ENCODE results near the gene AFF3.

AFF3 gene

DNA sequence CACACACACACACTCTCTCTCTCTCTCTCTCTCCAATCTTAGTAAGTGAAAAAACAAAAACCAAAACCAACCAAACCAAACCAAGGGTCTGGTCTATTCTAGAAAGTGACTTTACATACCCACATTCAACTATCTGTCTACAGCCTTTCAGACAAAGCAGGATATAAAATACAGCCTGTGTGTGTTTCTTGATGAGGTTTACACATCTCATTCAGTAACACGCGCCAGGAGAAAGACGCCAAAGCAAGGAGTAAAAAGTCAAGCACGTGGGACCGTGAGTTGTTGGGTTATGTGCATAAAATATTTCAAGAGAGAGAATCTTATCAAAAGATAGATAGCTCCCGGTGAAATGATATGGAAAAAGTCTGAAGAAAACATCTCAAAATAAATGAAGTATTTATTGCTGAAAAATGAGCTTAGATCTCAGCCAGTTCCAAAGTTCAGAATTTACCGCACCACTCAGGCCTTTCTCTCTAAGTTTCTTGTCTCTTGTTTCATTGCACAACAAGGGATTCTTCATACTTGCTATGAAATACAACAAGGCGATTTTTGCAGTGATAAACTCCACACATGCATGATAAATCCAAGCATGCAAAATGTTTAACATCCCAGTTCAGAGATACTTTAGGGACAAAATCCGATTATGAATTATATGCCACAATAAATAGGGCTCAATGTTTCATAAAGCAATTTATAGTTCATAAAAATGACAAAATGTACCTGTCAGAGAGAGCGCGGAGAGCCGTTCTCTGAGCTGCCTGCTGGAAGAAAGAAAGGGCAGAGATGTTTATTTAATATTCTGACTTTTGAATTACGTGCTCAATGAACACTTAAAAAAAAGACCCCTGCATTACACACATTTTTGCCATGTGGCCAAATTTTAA, 493.2 kb downstream of the AFF3 start:
- no peak for DNase-seq

DNA sequence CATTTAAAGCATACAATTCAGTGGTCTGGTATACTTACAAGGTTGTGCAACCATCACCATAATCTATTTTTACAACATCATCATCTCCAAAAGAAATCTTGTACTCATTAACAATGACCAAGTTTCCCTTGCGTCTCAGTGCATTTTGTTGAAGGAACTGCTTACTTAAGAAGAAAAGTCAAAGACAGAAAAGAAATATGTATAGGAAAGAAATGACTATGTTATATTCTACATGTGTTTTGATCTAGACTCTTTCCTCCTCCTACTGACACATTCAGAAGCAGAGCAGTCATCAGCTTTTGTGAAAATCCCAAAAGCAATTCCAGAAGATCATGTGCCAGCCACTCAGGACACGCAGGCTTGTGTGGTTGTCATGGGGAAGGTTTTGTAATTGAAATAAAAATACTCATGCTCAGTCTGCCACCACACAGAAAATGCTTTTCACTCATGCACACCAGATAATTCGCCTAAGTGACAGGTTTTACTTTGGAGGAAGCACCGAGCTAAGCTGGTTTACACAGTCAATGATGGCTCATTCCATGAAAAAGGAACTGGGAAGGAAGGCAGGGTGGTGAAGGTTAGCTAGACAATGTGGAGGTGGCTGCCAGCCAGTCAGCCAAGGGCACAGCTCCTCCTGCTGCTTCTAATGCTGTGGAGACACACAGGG, 494.1 kb downstream of the AFF3 start:
- DNase-seq, result peak; percentile 41

DNA sequence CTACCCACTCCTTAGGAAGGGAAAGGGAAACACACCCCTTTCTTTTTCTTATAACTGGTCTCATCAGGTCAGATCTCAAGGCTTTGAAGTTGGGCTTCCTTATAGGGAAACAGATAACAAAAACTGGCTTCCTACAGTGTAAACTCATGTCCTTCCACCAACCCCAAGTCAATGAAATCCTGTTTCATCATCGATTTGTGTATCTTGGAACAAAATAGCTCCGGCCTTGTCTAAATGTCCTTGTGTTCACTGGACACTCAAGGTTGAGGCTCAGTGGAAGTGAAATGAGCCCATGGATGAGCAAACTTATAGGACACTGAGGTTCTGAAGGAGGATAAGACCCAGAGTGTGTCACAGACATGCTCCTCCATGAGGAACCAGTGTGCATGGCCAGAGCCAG, 496.4 kb downstream of the AFF3 start:
- DNase-seq, result no peak

DNA sequence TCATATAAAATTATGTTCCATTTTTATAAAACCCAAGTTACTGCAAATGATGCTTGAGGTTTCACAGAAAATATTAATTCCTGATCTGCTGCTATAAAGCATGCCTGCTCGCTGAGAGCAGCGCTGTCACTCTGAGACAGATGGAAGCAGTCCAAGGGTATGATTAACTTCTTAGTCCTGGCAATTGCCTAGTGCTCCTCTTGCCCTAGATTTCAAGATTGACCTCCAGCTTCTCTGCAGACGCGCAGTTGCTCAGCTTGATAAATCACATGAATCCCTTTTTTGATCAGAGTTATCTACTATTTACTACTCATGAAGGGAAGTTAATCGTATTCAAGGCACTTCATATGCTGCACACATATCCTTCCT, 498.0 kb downstream of the AFF3 start:
- DNase-seq, result no peak

DNA sequence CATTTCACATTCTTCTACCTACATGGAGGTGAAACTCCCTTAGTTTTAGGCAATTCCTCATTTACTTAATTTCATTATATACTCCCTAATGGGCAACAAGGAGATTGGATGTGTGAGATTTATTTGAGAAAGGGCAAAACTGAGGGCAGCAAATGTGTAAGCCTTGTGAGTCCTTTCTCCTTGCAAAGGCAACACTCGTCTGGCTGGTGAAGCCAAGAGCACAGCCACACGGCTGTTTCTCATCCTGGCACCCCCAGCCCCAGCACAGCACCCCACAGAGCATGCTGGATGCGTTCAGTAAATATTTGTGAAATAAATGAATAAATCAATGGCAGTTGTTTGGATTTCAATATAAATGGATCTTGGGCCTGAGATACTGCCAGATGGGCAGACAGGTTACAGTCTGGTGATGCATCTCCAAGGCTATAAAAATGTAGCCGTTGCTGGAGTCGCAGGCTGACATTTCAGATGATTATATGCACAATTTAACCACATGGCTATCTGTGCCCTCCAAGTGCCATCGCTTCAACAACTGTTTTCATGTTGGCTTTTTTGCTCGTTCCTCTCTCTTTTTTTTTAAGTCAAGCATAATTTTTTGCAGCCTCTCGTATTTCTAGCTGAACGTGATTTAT, 498.5 kb downstream of the AFF3 start:
- no peak for DNase-seq

DNA sequence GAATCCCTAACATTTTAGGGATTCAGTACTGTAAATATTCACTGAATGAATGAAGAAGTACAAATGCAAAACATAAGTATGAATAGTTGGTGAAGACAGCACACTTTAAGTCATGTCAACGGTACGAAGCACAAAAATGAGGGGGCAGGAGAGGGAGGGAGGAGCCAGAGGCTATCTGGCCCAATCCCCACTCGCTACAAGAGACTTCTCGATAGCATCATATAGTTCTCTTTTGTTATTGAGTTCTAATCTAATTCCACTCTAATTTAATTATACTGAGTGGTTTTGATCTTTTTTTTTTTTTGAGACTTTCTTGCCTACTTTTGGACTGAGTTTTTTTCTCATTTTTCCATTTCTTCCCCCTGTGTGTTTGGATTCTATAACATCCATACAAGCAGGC, 500.4 kb downstream of the AFF3 start:
- no peak for DNase-seq

DNA sequence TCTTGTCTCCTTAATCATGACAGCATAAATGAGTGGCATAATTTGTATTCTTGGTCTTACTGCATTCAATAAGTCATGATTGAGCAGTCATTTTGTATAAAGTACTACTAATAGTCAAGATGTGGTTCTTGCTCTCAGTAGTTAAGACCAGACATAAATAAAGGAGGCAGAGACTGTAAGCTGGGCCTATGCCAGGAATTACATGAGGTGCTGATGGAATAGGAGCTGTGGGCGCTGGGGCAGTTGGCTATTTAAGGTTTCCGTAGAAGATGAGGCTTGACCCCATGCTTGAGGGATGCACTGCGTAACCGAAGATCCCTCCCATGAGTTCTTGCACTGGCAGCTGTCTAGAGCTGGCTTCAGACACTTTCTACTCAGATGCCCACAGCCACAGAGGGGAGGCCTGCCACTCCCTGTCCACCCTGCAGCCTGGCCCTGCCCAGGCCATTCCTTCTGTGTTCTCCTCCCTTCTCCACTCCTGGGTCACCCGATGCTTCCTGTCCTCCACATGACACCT, 501.7 kb downstream of the AFF3 start:
- no peak for DNase-seq

DNA sequence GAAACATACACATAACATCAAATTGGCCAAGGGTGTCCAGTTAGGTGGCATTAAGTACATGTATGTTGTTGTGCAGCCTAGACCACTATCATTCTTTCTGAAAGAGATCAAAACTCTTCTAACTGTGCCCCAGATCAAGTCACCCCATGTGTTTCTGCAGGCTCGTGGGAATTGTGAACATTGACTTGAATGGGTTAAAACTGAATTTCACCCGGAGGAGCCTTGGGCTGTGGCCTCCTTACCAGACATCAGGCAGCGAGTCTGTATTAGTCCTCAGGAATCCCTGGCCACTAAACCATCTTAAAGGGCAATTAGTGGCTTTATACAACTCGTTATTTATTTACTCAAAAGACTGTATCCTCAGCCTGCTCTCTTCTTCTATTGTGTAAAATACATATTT, 503.6 kb downstream of the AFF3 start:
- no peak for DNase-seq

DNA sequence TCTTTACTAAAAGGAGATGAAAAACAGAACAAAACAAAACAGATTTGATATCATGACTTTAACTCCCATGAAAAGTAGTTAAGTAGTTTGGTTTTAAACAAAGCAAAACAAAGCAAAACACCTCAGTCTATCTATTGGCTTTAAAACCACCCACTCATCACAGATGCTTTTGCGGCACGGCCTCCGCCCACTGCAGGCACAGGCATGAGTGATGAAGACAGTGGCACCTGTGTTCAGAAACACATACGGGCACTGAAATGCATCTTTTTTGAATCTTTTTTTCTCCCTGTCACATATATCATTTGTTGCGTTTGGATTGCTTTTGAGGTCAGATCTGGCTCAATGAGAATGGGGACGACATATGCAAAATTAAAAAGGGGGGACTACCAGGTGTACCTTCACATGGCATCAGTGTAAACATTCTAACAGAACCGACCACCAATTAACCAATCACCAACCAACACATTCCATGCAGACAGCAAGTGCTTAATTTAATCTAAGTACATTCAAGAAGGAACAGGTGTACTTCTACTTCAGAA, 505.2 kb downstream of the AFF3 start:
- DNase-seq, result no peak

DNA sequence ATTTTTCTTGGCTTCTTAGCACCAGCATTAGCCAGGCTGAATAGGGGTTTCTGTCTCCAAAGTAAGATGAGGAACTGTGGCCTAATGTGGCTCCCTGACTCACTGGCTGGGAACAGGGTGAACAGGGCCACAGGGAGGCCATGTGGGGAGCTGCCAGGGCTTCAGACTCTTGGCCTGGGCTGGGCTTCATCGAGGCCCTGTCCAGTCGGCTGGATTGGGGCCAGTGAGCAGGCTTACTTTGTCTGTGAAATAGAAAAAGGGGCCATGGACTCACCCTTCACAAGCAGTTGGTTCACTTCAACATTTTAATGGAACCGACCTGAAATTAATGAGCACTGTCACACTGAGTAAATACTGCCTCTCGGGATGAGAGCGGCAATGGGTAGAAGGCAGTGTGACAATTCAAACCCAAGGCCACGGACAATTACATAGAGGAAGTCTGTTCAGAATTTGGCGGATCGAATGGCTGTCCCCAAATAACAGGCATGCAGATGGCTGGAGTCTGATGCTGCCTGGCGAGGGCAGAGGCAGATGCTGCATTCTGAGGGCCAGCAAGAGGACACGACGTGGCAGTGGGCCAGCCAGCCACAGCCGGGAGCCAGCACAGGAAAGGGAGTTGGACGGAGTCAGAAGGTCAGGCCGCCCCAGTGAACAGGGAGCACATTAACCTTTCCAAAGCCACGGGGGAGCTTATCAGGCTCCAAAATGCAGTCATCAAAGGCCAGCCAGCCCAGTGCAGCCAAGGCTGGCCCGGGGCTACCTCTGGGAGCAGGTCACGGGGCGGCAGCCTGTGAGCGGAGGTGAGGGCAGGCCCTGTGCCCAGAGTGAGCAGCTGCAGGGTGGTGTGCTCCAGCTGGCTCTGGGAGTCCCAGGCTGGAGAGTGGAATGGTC, 506.0 kb downstream of the AFF3 start:
- DNase-seq, result peak; percentile 67

DNA sequence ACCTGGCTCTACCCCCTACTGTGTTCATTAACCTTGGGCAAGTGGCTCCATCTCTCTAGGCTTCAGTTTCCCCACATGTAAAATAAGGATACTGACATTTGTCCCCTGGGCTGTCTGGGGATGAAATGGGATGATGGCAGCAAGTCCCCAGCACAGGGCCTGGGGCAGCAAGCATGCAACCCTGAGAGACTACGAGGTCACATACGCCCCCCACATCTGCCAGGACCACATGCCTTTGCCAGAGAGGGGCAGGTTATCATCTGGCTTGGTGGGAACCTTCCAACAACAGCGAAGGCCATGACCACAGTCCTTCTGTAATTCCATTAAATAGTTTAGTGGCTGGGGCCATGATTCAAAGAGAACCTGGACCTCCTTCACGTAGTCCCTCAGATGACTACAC, 506.7 kb downstream of the AFF3 start:
- no peak for DNase-seq

DNA sequence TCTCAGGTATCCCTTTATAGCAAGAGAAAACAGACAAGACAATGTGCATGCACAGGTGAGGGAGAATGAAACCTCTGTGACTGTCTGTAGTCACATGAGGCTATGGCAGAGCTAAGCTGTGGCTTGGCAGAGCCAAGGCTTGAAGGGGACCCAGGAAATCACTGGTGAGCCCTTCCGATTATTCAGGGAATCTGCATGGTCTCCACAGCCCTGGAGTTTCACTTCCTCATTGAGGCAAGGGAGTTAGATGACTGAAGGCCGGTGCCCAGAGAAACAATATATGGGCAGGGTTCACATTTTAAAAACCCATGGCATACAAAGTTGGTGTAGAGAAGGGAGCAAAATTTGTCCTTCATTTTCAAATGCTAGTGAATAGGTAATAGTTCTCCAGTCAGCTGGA, 508.2 kb downstream of the AFF3 start:
- DNase-seq, result peak; percentile 89

DNA sequence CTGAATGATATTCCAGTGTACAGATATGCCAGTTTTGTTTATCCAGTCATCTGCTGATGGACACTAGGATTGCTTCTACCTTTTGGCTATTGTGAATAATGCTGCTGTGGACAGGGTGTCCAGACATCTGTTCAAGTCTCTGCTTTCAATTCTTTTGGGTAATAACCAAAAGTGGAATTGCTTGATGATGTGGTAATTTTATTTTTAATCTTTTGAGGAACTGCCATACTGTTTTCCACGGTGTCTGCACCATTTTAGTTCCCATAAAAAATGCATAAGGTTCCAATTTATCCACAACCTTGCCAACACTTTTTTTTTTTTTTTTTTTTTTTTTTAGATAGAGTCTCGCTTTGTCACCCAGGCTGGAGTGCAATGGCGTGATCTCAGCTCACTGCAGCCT, 510.7 kb downstream of the AFF3 start:
- DNase-seq, result no peak

DNA sequence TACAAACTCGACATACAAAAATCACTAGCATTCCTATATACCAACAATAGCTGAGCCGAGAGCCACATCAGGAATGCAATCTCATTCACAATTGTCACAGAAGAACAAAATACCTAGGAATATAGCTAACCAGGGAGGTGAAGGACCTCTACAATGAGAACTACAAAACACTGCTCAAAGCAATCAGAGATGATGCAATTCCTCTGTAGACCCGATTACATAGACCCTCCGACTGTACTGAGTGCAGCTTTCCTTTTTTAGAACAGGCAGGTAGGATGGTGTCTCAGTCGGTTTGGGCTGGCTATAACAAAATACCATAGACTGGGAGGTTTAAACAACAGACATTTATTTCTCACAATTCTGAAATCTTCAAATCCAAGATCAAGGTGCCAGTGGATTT, 513.1 kb downstream of the AFF3 start:
- DNase-seq, result no peak

DNA sequence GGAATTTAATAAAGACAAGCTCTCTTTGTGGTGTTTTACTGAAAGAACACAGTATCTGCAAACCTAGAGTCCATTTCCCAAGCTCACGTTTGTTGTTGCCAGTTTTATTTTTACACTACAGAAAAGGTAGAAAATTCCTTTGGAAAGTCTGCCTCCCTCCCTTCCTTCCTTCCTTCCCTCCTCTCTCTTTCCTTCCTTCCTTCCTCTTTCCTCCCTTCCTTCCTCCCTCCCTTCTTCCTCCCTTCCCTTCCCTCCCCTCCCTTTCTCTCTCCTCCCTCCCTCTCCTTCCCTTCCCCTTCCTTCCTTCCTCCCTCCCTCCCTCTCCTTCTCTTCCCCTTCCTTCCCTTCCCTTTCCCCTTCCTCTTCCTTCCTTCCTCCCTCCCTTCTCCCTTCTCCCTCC, 516.2 kb downstream of the AFF3 start:
- DNase-seq, result no peak

DNA sequence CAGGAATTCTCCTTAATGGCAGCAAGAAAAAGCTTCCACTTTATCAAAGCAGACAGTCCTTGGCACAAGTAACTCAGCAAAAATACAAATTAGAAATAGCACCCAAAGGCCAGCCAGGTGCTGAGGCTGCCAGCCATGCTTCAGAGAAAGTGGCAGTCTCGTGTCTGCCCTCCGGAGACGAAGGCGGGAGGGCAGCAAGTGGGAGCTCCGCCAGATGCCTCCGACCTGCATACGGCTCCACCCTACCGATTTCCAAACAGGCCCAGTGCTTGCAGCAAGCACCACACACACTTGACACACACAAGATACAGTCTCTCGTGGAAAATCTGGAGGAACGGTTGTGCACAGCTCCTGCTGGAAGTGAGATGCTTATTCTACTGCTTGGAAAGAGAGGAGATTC, 517.7 kb downstream of the AFF3 start:
- no peak for DNase-seq

DNA sequence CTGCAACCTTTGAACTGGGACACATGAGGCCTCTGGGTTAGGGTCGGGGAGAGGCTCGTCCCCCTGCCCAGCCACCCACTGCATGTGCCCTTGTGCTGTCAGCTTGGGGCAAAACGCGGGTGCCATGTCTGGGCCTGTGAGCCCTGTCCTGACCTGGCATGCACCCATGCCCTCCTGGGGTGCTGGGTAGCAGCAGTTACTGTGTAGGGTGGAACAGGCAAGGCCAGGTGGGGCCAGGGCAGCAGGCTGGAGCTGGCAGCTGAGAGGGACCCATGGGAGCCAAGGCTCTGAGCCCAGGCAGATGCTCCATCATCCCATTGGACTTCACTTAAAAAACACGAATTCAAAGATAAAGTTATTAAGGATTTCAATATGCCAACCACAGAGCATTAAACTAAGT, 518.8 kb downstream of the AFF3 start:
- no peak for DNase-seq

DNA sequence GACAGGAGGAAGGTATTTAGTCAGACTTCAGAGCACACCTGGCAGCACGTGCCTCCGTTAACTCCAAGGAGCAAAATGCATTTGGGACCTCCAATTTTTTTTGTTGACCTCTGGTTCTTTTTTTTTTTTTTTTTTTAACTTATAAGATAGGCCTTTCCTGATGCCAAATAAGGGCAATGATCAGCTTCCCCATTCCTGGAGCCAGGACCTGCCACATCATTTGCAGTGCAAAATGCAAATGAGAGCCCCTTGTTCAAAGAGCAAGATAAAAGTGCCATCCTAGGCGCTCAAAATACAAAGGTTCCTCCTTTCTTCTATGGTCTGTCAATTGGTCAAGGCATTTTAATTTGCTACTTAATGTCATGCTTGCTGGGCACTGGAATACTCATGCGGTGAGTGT, 519.4 kb downstream of the AFF3 start:
- DNase-seq, result no peak

DNA sequence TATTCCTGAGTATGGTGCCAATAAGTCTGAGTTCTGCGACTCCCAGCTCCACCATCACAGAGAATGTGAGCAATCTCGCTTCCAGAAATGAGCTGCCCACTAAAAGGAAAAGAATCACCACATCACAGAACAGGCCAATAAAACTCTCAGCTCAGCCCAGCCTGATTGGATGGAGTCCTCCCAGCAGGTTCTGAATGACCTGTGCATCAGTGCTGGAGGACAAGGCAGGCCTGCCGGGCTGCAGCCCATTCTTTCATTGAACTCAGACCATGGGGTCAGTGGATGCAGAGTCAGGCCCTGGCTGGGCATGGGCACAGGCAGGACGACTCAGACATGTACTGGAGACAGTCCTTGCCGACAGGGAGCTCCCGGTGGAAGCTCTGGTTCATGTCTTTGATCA, 519.9 kb downstream of the AFF3 start:
- DNase-seq, result no peak

DNA sequence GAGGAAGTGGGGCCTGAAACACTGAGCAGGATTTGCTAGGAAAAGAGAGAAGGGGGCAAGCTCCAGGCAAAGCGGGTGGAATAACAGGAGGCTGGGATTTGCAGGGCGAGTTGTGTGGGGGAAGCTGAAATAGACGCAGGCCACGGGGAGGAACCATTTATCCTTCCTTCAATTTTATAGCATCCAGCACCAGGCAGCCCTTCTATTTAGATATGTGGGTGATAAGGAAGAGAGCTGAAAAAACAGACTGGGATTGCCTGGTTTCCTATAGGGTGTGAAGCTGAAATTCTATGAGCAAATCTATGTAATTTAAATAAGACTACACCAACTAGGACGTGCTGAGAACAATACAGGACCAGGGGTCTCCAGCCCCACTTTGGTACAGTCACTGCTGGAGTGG, 520.6 kb downstream of the AFF3 start:
- DNase-seq, result no peak

DNA sequence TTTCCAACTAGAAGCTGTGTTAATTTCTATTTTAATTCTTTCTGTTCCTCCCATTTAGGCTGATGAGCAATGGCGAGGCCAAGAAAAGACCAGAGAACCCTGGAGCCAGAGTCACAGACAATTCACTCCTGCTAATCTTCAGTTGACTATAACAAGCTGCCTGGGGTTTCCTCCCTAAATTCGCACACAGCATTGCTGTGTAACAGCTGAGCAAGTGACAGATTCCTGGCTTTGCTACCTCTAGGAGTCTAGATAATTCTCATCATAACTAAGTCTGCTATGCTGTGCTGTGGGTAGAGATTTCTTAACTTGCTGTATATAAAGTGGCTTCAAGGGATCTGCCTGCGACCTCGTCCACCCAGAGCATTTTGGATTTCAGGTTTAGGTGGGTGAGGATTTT, 521.3 kb downstream of the AFF3 start:
- DNase-seq, result no peak

DNA sequence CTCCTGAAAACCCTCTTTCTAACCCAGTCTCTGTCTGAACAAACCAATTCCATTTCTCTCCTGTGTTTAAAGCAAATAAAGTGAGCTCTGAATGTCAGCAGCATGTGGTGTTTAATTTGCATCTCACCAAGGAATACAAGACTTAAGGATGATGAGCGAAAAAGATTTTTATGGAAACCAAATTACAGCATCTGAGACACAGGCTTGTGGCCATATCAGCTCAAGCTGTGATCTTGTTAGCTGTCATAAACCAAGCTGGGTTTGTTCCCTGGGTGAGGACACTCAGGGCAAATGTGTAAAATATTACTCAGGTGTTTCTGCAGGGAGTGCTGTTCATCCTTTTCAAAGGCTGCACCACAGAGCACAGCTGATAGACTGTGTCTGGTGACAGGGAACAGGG, 523.2 kb downstream of the AFF3 start:
- DNase-seq, result no peak

All from MV-4-11 (cell line).